Heart right ventricle (tissue), 16 donors: Measurements from ENCODE around the gene ARL15. TPM values are rescaled to one million over a fixed set of nuclear protein-coding genes. Genes with fewer than 3 reads are reported as not detected.

Experiments used
- ATAC-seq, 8 donors: fragments of 200-7000 bp; cut with Tn5 transposase; one replicate each; pipeline ENCODE4 v1.9.1; 2020; ENCODE audit warnings: mild to moderate bottlenecking in 8 of 8, moderate library complexity in 8 of 8, moderate number of reproducible peaks in 1 of 8
- DNase-seq, 2 donors: peaks; one replicate each; pipeline ENCODE4 v3.0.0-alpha.2; 2020
- H3K27ac ChIP-seq, 10 donors: fragments of 200-600 bp; sonication (generic) in 2 of 10; one replicate each; pipeline versions ENCODE4 v1.5.0 to v1.8.0; 2020 to 2022; ENCODE audit warnings: mild to moderate bottlenecking in 3 of 10
- H3K27me3 ChIP-seq, 7 donors: fragments of 200-600 bp; one replicate each; pipeline ENCODE4 v1.8.0; 2021 to 2022; ENCODE audit warnings: mild to moderate bottlenecking in 2 of 7
- H3K36me3 ChIP-seq, 9 donors: fragments of 200-600 bp; sonication (generic) in 1 of 9; one replicate each; pipeline versions ENCODE4 v1.5.0 to v1.8.0; 2020 to 2022; ENCODE audit warnings: mild to moderate bottlenecking in 2 of 9
- H3K4me1 ChIP-seq, 9 donors: fragments of 200-600 bp; sonication (generic) in 1 of 9; one replicate each; pipeline versions ENCODE4 v1.5.0 to v1.8.0; 2020 to 2022; ENCODE audit warnings: mild to moderate bottlenecking in 4 of 9
- H3K4me3 ChIP-seq, 10 donors: fragments of 200-600 bp; sonication (generic) in 2 of 10; one replicate each; pipeline versions ENCODE4 v1.5.0 to v1.8.0; 2020 to 2022; ENCODE audit warnings: mild to moderate bottlenecking in 7 of 10, moderate library complexity in 2 of 10
- H3K9me3 ChIP-seq, 11 donors: fragments of 200-600 bp in 10 of 11; sonication (generic) in 2 of 11; one replicate each; pipeline versions ENCODE4 v1.5.0 to v1.8.0; 2013 to 2022; ENCODE audit warnings: mild to moderate bottlenecking in 2 of 11, control low read depth in 1 of 11, moderate library complexity in 1 of 11
- CTCF ChIP-seq, 9 donors: fragments of 200-600 bp; sonication (generic) in 2 of 9; IDR thresholded peaks; one replicate each; pipeline versions ENCODE4 v1.5.0 to v1.8.0; 2021 to 2022; ENCODE audit warnings: antibody characterized with exemption in 9 of 9, mild to moderate bottlenecking in 5 of 9, moderate library complexity in 1 of 9
- WGBS, 2 donors: extraction: QIAGEN DNeasy Blood & Tissue Kit; methylation state at CpG; one replicate each; pipeline ENCODE4 v1.1.7; 2013; ENCODE audit warnings: inconsistent platforms in 1 of 2; 5-methylcytosine and 5-hydroxymethylcytosine counted together
- intact Hi-C, 10 donors: fragments of 100-400 bp; cut with DNase I; formaldehyde crosslinking; loops; one replicate each; pipeline versions ENCODE4 v1.11.1 to v1.14.2; 2022
- polyA plus RNA-seq, 2 donors: library from polyadenylated mRNA; stranded (reverse); fragments of 200-250 nt; gene quantifications; one replicate each; pipeline ENCODE4 v1.2.3, GENCODE V29; 2013
- total RNA-seq, 10 donors: library from RNA; stranded (reverse); fragmentation: NEBNext Ultra II Directional in 3 of 10; extraction: Animal tissue kit (Norgen Biotek cat#: 25700) in 3 of 10; gene quantifications; one replicate each; pipeline versions ENCODE4 v1.2.1 to v1.2.4, GENCODE V29; 2021 to 2023
- donor health status: Arrhythmogenic right ventricular cardiomyopathy.
- donor health status: ischemic (EF 13 %, LVEDD 7.1; RV severe dilation, severe dysfunction).
- donor health status: healthy with polysubstance abuse.
- donor health status: DM: no; HTN: yes; CAD: no.
- donor health status: DM: no; HTN: no; CAD: no.
- donor health status: ischemic (EF 25% LVEDD 6.9; RV normal size, moderate dysfunction).
- donor health status: ischemic (EF 25% LVEDD 5.7; RV mildly dilated, moderate dysfunction).
- donor health status: healthy.
- donor health status: DM: yes; HTN: yes; CAD: no.
- donor health status: Ischemic cardiomyopathy.
- donor health status: ischemic (EF 35%, LVEDD 5.7; RV mildly dilated, moderate dysfunction).
- donor health status: nonischemic (EF 11% LVEDD 7.7; RV severe dilation, severe dysfunction).
- donor health status: DM: yes; HTN: yes; CAD: no.
- donor health status: PGD.
- donor health status: ischemic (EF 29% LVEDD 5.4; RV normal size, mild dysfunction).
- donor health status: nonischemic (EF 23%, LVEDD 6.1; RV moderate dilation, normal function).

ARL15 gene
- total and polyA plus RNA-seq, 12 donors = 7.8 to 31.8 (median 26.9) TPM

DNA sequence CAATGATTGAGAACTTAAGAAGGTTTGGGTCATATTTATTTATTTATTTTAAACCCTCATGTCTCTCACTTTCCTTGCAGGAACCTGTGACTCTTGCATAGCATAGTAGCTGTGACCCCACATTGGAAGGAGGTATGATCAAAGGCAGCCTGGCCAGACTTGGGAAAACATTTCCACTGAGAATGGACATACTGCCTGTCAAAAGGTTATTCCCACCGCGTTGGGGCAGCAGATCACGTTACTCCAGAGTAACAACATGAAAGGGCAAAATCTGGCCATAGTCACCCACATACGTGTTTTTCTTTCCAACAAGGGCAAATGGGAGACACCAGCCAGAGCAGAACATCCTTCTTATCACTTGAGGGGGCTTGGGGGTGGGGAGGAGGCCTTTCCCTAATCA is 95.7 kb downstream of the ARL15 start:
- Histone ChIP-seq H3K4me1 (peaks cover 0 to 65% (median 31%) of the 10 kb centered on the region in 9 donors), H3K27me3 (no peaks in the 10 kb centered on the region), H3K27ac (no peak overlapping the region), H3K36me3 (no peaks in the 10 kb centered on the region), H3K4me3 (no peak overlapping the region), H3K9me3 (no peaks in the 10 kb centered on the region)
- TF ChIP-seq CTCF (IDR thresholded peaks at IDR 0.05) = no peak
- intact Hi-C loops = loop anchor here in 7 of 10 donors (5.0 to 10.0 kb wide), 7 partner anchors 330 to 1047 kb away; partner anchors contain the start of gene NDUFS4 (in 1 of the 7)
- WGBS, 2 donors = 94 to 97% methylated on average over 4 of the region's 4 CpGs
- ATAC-seq = no peak
- no peak for DNase-seq

GRCh38 chr5:54212331-54212730 is 98.0 kb downstream of the ARL15 start:
- Histone ChIP-seq H3K27ac (no peak overlapping the region), H3K4me1 (peaks cover 0 to 63% (median 29%) of the 10 kb centered on the region in 9 donors), H3K36me3 (no peaks in the 10 kb centered on the region), H3K27me3 (no peaks in the 10 kb centered on the region), H3K9me3 (no peaks in the 10 kb centered on the region), H3K4me3 (no peak overlapping the region)
- no peak for TF ChIP-seq CTCF (IDR thresholded peaks at IDR 0.05)
- WGBS, 2 donors = 86 to 88% methylated on average over 1 of the region's 1 CpG
- intact Hi-C loops = loop anchor here in 5 of 10 donors (10.0 kb wide), 4 partner anchors 328 to 1038 kb away; partner anchors contain the start of gene NDUFS4 (in 1 of the 5)
- ATAC-seq (no peak), DNase-seq (no peak)

DNA sequence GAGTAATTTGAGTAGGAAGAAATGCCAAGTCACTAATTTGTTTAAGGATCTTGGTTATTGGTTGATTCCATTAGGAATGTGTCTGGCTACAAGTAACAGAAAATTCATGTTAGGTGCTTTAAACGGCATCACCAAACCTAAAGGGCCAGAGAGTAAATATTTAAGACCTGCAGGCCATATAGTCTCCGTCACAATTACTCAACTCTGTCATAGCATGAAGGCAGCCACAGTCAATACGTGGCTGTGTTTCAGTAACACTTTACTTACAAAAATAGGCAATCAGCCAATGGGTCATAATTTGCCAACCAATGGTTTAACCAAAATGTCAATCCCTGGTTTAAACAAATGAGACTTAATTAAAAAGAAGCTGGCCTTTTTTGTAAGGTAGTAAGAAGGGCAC is 98.5 kb downstream of the ARL15 start:
- no peak for TF ChIP-seq CTCF (IDR thresholded peaks at IDR 0.05)
- Histone ChIP-seq H3K27ac (no peak overlapping the region), H3K36me3 (no peaks in the 10 kb centered on the region), H3K4me3 (no peak overlapping the region), H3K4me1 (peaks cover 0 to 60% (median 29%) of the 10 kb centered on the region in 9 donors), H3K9me3 (no peaks in the 10 kb centered on the region), H3K27me3 (no peaks in the 10 kb centered on the region)
- DNase-seq = no peak
- no peak for ATAC-seq
- WGBS, 2 donors = 88 to 90% methylated on average over 3 of the region's 3 CpGs
- intact Hi-C loops = loop anchor here in 5 of 10 donors (10.0 kb wide), 4 partner anchors 327 to 1037 kb away; partner anchors contain the start of gene NDUFS4 (in 1 of the 5)

DNA sequence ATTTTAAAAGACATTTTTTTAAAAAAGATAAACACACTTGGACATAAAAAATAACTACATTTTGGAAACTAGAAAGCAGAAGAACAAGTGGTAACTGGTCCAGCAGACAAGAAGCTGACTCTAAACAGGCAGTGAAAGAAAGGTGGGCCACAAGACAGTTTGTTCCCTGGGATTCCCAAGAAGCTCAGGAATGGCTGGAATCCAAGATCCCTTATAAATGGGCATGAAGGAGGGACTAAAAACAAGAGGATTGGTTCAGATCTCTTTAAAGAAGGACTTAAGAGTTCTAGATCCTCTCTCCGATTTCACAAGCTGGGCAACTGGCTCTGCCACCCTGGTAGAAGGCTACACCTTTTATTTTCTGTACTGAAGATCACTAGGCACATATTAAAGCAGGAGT is 102.8 kb downstream of the ARL15 start:
- no peak for TF ChIP-seq CTCF (IDR thresholded peaks at IDR 0.05)
- WGBS, 2 donors = 100% methylated on average over 1 of the region's 1 CpG
- H3K9me3 ChIP-seq = peaks cover 0 to 7% (median 0%) of the 10 kb centered on the region in 11 donors
- no peak overlapping the region for H3K4me3 ChIP-seq
- peaks cover 0 to 46% (median 13%) of the 10 kb centered on the region in 9 donors for H3K4me1 ChIP-seq
- no peaks in the 10 kb centered on the region for H3K27me3 ChIP-seq
- intact Hi-C loops = no loop called here
- ATAC-seq = no peak
- H3K27ac ChIP-seq = no peak overlapping the region
- no peaks in the 10 kb centered on the region for H3K36me3 ChIP-seq
- DNase-seq = no peak
